ENCODE data around the gene SH2D2A.

- TF ChIP-seq, protein P1, sequence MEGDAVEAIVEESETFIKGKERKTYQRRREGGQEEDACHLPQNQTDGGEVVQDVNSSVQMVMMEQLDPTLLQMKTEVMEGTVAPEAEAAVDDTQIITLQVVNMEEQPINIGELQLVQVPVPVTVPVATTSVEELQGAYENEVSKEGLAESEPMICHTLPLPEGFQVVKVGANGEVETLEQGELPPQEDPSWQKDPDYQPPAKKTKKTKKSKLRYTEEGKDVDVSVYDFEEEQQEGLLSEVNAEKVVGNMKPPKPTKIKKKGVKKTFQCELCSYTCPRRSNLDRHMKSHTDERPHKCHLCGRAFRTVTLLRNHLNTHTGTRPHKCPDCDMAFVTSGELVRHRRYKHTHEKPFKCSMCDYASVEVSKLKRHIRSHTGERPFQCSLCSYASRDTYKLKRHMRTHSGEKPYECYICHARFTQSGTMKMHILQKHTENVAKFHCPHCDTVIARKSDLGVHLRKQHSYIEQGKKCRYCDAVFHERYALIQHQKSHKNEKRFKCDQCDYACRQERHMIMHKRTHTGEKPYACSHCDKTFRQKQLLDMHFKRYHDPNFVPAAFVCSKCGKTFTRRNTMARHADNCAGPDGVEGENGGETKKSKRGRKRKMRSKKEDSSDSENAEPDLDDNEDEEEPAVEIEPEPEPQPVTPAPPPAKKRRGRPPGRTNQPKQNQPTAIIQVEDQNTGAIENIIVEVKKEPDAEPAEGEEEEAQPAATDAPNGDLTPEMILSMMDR (conservative IDR thresholded peaks at IDR 0.05; ENCODE audit: low read length) = no peak
- TF ChIP-seq EZH2phosphoT487 (IDR thresholded peaks at IDR 0.05; ENCODE audit: borderline replicate concordance, low read depth, low read length) = no peak
Observed at GRCh38 chr1:156858555-156858956, 41.9 kb upstream of the SH2D2A start.
